ENCODE data around the gene ATP8A2. TPM values are rescaled to one million over a fixed set of nuclear protein-coding genes. Genes with fewer than 3 reads are reported as not detected.
A peak's percentile ranks its signal among the peaks of the same experiment; 100 is the strongest.

ATP8A2 gene
- total and polyA plus RNA-seq, 9 of the 15 experiments (the other 6 are each of a cell fraction or from before 2014, with no cell fraction given) = under 0.01 to 0.33 (median 0.06) TPM; not detected in 4

- DNase-seq (ENCODE audit: extremely low read depth in 1 of 4, low spot score in 3 of 4) (no peak), ATAC-seq (no peak), FAIRE-seq (no peak)
- no TSS peak for BruUV-seq (replicated peaks)
- POLR2A ChIA-PET = interaction anchor here (0.7 kb wide), 1 partner anchor 10 kb away, joined by 3 read pairs; no protein-coding TSS in a partner anchor
- WGBS (ENCODE audit: insufficient coverage, low coverage, missing lambda C conversion rate) = 0% methylated on average over 2 of the region's 2 CpGs
- no peaks in the 10 kb centered on the region for H3K79me2 ChIP-seq (ENCODE audit: control insufficient read depth, insufficient read depth, low read length)
- intact Hi-C loops (cut with micrococcal nuclease) = no loop called here
- no peaks in the 10 kb centered on the region for H4K20me1 ChIP-seq (replicated peaks; ENCODE audit: control insufficient read depth, insufficient read depth, low read length)
- H3K9me1 ChIP-seq (ENCODE audit: control insufficient read depth, insufficient read depth, low read length) = no peaks in the 10 kb centered on the region
- in situ Hi-C loops (cut with MboI) = no loop called here
- no peak overlapping the region for H2AFZ ChIP-seq (ENCODE audit: low read depth, low read length)
- CTCF ChIA-PET (ENCODE audit: low intra/inter-chr PET ratio) = no interaction called here
- H3K4me1 ChIP-seq (replicated peaks in 1 of 2; ENCODE audit: control insufficient read depth in 2 of 2, insufficient read depth in 2 of 2, low read length in 2 of 2) = no peaks in the 10 kb centered on the region
- H3K36me3 ChIP-seq (ENCODE audit: control insufficient read depth, insufficient read depth, low read length) = no peaks in the 10 kb centered on the region
- H3K9ac ChIP-seq (ENCODE audit: insufficient read depth in 1 of 2, low read depth in 2 of 2, low read length in 2 of 2) = no peak overlapping the region
- H3K9me3 ChIP-seq (replicated peaks; ENCODE audit: control insufficient read depth, insufficient read depth, low read depth, low read length) = no peaks in the 10 kb centered on the region
- no peak overlapping the region for H3K4me3 ChIP-seq
- H3K27me3 ChIP-seq (ENCODE audit: control insufficient read depth in 2 of 2, insufficient read depth in 2 of 2, low read length in 2 of 2) = peaks cover 0 to 8% of the 10 kb centered on the region in 2 experiments; a peak in 2 of 5 replicates
- TF ChIP-seq, protein P1, sequence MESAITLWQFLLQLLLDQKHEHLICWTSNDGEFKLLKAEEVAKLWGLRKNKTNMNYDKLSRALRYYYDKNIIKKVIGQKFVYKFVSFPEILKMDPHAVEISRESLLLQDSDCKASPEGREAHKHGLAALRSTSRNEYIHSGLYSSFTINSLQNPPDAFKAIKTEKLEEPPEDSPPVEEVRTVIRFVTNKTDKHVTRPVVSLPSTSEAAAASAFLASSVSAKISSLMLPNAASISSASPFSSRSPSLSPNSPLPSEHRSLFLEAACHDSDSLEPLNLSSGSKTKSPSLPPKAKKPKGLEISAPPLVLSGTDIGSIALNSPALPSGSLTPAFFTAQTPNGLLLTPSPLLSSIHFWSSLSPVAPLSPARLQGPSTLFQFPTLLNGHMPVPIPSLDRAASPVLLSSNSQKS (CRISPR knock-in tag; IDR thresholded peaks at IDR 0.05) = no peak
- no peak for TF ChIP-seq TGIF2 (CRISPR knock-in tag; IDR thresholded peaks at IDR 0.05)
- no peak for TF ChIP-seq ZFP30 (CRISPR knock-in tag; IDR thresholded peaks at IDR 0.05; ENCODE audit: borderline replicate concordance)
- H3K4me2 ChIP-seq (ENCODE audit: insufficient read depth, low read length) = no peak overlapping the region
- no peak overlapping the region for H3K27ac ChIP-seq (ENCODE audit: extremely low read depth, low read depth, low read length)
Observed at GRCh38 chr13:25965596-25965995, 593.8 kb downstream of the ATP8A2 start.

GRCh38 chr13:25966086-25966485 lies 594.3 kb downstream of the ATP8A2 start:
- Histone ChIP-seq H3K4me3 (no peak overlapping the region), H3K36me3 (ENCODE audit: control insufficient read depth, insufficient read depth, low read length) (no peaks in the 10 kb centered on the region), H3K9me1 (ENCODE audit: control insufficient read depth, insufficient read depth, low read length) (no peaks in the 10 kb centered on the region), H3K4me1 (replicated peaks in 1 of 2; ENCODE audit: control insufficient read depth in 2 of 2, insufficient read depth in 2 of 2, low read length in 2 of 2) (no peaks in the 10 kb centered on the region), H3K79me2 (ENCODE audit: control insufficient read depth, insufficient read depth, low read length) (no peaks in the 10 kb centered on the region), H3K27ac (ENCODE audit: extremely low read depth, low read depth, low read length) (no peak overlapping the region), H3K9me3 (replicated peaks; ENCODE audit: control insufficient read depth, insufficient read depth, low read depth, low read length) (no peaks in the 10 kb centered on the region), H3K27me3 (ENCODE audit: control insufficient read depth in 2 of 2, insufficient read depth in 2 of 2, low read length in 2 of 2) (peaks cover 0 to 8% of the 10 kb centered on the region in 2 experiments; a peak in 2 of 5 replicates), H3K9ac (ENCODE audit: insufficient read depth in 1 of 2, low read depth in 2 of 2, low read length in 2 of 2) (no peak overlapping the region), H4K20me1 (replicated peaks; ENCODE audit: control insufficient read depth, insufficient read depth, low read length) (no peaks in the 10 kb centered on the region), H3K4me2 (ENCODE audit: insufficient read depth, low read length) (no peak overlapping the region), H2AFZ (ENCODE audit: low read depth, low read length) (no peak overlapping the region)
- FAIRE-seq (no peak), DNase-seq (ENCODE audit: extremely low read depth in 1 of 4, low spot score in 3 of 4) (peak in 1 of 4 experiments; percentile 6), ATAC-seq (no peak)
- BruUV-seq (replicated peaks) = no TSS peak
- ChIA-PET POLR2A (no interaction called here), CTCF (ENCODE audit: low intra/inter-chr PET ratio) (no interaction called here)
- TF ChIP-seq MCM7 (IDR thresholded peaks at IDR 0.05) = no peak
- no peak for TF ChIP-seq HOXB6 (CRISPR knock-in tag; IDR thresholded peaks at IDR 0.05; ENCODE audit: borderline replicate concordance)
- no peak for TF ChIP-seq ZNF436 (CRISPR knock-in tag; IDR thresholded peaks at IDR 0.05)
- no peak for TF ChIP-seq SLC30A9 (CRISPR knock-in tag; IDR thresholded peaks at IDR 0.05)
- no peak for TF ChIP-seq ZNF239 (CRISPR knock-in tag; IDR thresholded peaks at IDR 0.05)
- intact Hi-C loops (cut with micrococcal nuclease) (no loop called here), in situ Hi-C loops (cut with MboI) (no loop called here)
- WGBS (ENCODE audit: insufficient coverage, low coverage, missing lambda C conversion rate) = 0% methylated on average over 4 of the region's 4 CpGs

Measured in K562 (cell line).